WTC11 (cell line): ENCODE data around the gene KRT79. TPM values are rescaled to one million over a fixed set of nuclear protein-coding genes. Genes with fewer than 3 reads are reported as not detected.
A peak's percentile ranks its signal among the peaks of the same experiment; 100 is the strongest.

Source experiments
- ATAC-seq: fragments of 200-7000 bp; cut with Tn5 transposase; 2 replicates; pipeline ENCODE4 v1.10.0; 2021; ENCODE audit warnings: mild to moderate bottlenecking, moderate library complexity
- CTCF ChIA-PET: fragments of 300-600 bp; sonication (Branson Sonifier 250); formaldehyde crosslinking; loops from one replicate; lab custom pipeline; 2021; ENCODE audit warnings: antibody characterized with exemption; lab: Charles Lee
- POLR2A ChIA-PET: fragments of 350-600 bp; sonication (Branson Sonifier 250); formaldehyde crosslinking; loops from one replicate; lab custom pipeline; 2021; ENCODE audit warnings: antibody characterized with exemption; lab: Charles Lee
- DNase-seq: peaks from one replicate; pipeline ENCODE4 v3.0.0; 2021; ENCODE audit warnings: low spot score
- H3K27ac Mint-ChIP-seq: 2 replicates; pipeline ENCODE4 v1.8.0; 2021; ENCODE audit warnings: mixed read lengths
- H3K27me3 Mint-ChIP-seq: 2 replicates; pipeline ENCODE4 v1.8.0; 2021; ENCODE audit warnings: low read depth, mild to moderate bottlenecking, moderate library complexity, mixed read lengths
- H3K36me3 Mint-ChIP-seq: 2 replicates; pipeline ENCODE4 v1.8.0; 2021; ENCODE audit warnings: mixed read lengths
- H3K4me1 Mint-ChIP-seq: 2 replicates; pipeline ENCODE4 v1.8.0; 2022; ENCODE audit warnings: mixed read lengths
- H3K4me3 Mint-ChIP-seq: 2 replicates; pipeline ENCODE4 v1.8.0; 2021; ENCODE audit warnings: mild to moderate bottlenecking, moderate library complexity, mixed read lengths
- H3K9me3 Mint-ChIP-seq: 2 replicates; pipeline ENCODE4 v1.8.0; 2021; ENCODE audit warnings: mixed read lengths
- EMX1 ChIP-seq: fragments of 250-450 bp; sonication (Bioruptor Pico); IDR thresholded peaks from 2 replicates; pipeline ENCODE4 v1.8.0; 2021; ENCODE audit warnings: mild to moderate bottlenecking
- ESRRA ChIP-seq: sonication (generic); formaldehyde crosslinking; IDR thresholded peaks from 2 replicates; pipeline ENCODE4 v1.8.1; 2022; ENCODE audit warnings: mild to moderate bottlenecking, missing genetic modification reagents, borderline replicate concordance
- HMGA2 ChIP-seq: fragments of 250-450 bp; sonication (Bioruptor Pico); IDR thresholded peaks from 2 replicates; pipeline ENCODE4 v1.4.0; 2021; ENCODE audit warnings: mild to moderate bottlenecking, moderate library complexity
- KAT7 ChIP-seq: sonication (generic); formaldehyde crosslinking; IDR thresholded peaks from 2 replicates; pipeline ENCODE4 v1.8.1; 2023; ENCODE audit warnings: missing genetic modification reagents, mild to moderate bottlenecking, borderline replicate concordance
- MYBL2 ChIP-seq: sonication (generic); formaldehyde crosslinking; IDR thresholded peaks from 2 replicates; pipeline ENCODE4 v1.8.1; 2023; ENCODE audit warnings: mild to moderate bottlenecking, moderate library complexity, missing genetic modification reagents
- SOX15 ChIP-seq: fragments of 250-450 bp; sonication (Bioruptor Pico); IDR thresholded peaks from 2 replicates; pipeline ENCODE4 v1.9.0; 2021; ENCODE audit warnings: mild to moderate bottlenecking
- TEAD4 ChIP-seq: sonication (generic); formaldehyde crosslinking; IDR thresholded peaks from 2 replicates; pipeline ENCODE4 v1.8.0; 2022; ENCODE audit warnings: mild to moderate bottlenecking, missing genetic modification reagents
- ZNF263 ChIP-seq: sonication (generic); formaldehyde crosslinking; IDR thresholded peaks from 2 replicates; pipeline ENCODE4 v1.8.1; 2022; ENCODE audit warnings: low read depth, mild to moderate bottlenecking, moderate library complexity, missing genetic modification reagents
- ZNF317 ChIP-seq: sonication (generic); formaldehyde crosslinking; IDR thresholded peaks from 2 replicates; pipeline ENCODE4 v1.8.1; 2023; ENCODE audit warnings: low read depth, mild to moderate bottlenecking, moderate library complexity, missing genetic modification reagents, borderline replicate concordance
- total RNA-seq: library from RNA; stranded (reverse); gene quantifications from 3 replicates; pipeline ENCODE4 v1.2.3, GENCODE V29; 2021
- TF ChIP-seq, protein P1 (sequence below): fragments of 250-450 bp; sonication (Bioruptor Pico); IDR thresholded peaks from 2 replicates; pipeline ENCODE4 v1.8.0; 2021; ENCODE audit warnings: mild to moderate bottlenecking
- TF ChIP-seq, protein P2 (sequence below): sonication (generic); formaldehyde crosslinking; IDR thresholded peaks from 2 replicates; pipeline ENCODE4 v1.8.0; 2022; ENCODE audit warnings: mild to moderate bottlenecking, missing genetic modification reagents
- TF ChIP-seq, protein P3 (sequence below): sonication (generic); formaldehyde crosslinking; IDR thresholded peaks from 2 replicates; pipeline ENCODE4 v1.8.0; 2023; ENCODE audit warnings: missing genetic modification reagents
- TF ChIP-seq, protein P4 (sequence below): sonication (generic); formaldehyde crosslinking; IDR thresholded peaks from 2 replicates; pipeline ENCODE4 v1.8.1; 2023; ENCODE audit warnings: mild to moderate bottlenecking, moderate library complexity, missing genetic modification reagents
- TF ChIP-seq, protein P5 (sequence below): sonication (generic); formaldehyde crosslinking; IDR thresholded peaks from 2 replicates; pipeline ENCODE4 v1.8.1; 2022; ENCODE audit warnings: low read depth, mild to moderate bottlenecking, moderate library complexity, missing genetic modification reagents, borderline replicate concordance

KRT79 gene
- total RNA-seq, 1 experiment from 2014 or later: not detected

DNA sequence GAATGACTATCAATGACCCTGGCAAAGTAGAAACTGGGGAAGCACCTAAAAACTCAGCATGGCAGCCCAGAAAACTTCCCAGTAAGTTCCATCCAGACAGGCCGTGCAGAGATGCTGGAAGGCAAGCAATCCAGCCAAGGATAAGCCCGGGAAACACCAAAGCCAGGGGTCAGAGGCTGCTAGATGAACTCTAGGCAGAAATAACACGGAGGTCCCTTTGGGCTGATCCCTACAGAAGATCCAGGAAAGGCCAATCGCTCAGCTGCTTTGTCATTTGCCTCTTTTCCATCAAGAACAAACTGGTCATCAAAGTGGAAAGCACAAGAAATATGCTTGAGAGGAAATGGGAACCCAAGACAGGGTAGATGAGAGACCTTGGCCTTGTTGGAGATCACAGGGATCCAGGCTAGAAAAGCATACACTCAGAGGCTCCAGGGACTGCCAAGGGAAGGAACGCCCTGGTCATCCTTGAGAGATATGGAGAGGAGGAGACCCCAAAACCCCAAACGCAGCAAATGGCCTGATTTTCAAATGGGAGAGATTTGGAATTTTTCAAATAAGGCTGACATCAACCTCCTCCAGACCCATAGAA lies 6.5 kb downstream of the KRT79 start:
- CTCF ChIA-PET: interaction anchor here (1.5 to 2.2 kb wide), 2 partner anchors 38 to 43 kb away, joined by 4 to 5 read pairs; no protein-coding TSS in a partner anchor
- H3K27me3 Mint-ChIP-seq: no peaks in the 10 kb centered on the region; the same call in 1 of the 2 replicates
- no peak for DNase-seq

DNA sequence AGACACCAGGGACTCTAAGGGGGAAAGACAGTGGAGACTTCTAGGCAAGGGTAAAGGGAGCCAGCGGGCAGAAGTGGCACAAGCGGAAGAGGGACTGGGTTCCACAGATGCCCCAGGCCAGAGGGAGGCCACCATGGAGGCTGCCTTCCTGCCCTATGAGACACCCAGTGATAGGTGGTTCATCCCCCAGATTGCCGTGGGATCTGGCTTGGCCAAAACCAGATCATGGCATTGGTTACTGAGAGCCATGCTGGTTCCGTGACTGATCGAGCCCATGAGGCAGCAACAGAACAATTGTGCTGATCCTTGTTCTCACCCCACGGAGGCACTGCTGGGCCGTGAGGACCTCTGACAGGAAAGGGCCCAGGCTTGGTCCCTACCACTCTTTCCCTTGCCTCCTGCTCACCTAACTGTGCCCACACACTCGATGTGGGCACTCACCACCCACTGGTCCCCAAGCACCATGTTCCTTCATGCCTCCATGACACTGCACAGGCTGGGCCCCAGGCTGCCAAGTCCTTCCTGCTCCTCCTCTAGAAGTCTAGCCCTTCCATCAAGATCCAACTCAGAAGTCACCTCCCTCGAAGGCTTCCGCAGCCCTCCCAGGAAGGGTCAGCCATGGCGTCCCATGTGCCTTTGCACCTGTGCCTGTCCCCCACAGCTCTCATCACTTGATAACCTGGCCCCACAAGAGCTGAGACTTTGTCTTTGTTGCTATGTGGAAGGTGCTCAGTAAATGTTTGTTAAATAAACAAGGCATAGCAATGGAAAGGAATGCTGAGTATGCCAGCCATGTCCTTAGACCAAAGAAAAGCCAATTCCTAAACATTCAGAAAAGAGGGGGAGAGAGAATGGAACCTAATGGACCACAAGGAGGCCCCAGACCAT lies 7.3 kb downstream of the KRT79 start:
- ATAC-seq: peak; percentile 60
- ChIA-PET POLR2A (no interaction called here), CTCF (interaction anchor here (0.6 to 2.2 kb wide), 3 partner anchors 39 to 413 kb away, joined by 3 to 5 read pairs (median 4); no protein-coding TSS in a partner anchor)
- TF ChIP-seq TEAD4: peak; percentile 36; the same call in 1 of the 2 replicates
- TF ChIP-seq ZNF263 (CRISPR knock-in tag): no peak
- Mint-ChIP-seq H3K27me3 (no peaks in the 10 kb centered on the region; the same call in 1 of the 2 replicates), H3K4me3 (no peak overlapping the region), H3K4me1 (peaks cover 7% of the 10 kb centered on the region), H3K27ac (no peak overlapping the region), H3K9me3 (peaks cover 6% of the 10 kb centered on the region), H3K36me3 (no peaks in the 10 kb centered on the region)
- DNase-seq: no peak

More for the DNA sequence above, 6.5 kb downstream of the KRT79 start:
- Mint-ChIP-seq H3K4me3 (no peak overlapping the region), H3K9me3 (peaks cover 6% of the 10 kb centered on the region)
- POLR2A ChIA-PET: no interaction called here
- TF ChIP-seq, protein P1, sequence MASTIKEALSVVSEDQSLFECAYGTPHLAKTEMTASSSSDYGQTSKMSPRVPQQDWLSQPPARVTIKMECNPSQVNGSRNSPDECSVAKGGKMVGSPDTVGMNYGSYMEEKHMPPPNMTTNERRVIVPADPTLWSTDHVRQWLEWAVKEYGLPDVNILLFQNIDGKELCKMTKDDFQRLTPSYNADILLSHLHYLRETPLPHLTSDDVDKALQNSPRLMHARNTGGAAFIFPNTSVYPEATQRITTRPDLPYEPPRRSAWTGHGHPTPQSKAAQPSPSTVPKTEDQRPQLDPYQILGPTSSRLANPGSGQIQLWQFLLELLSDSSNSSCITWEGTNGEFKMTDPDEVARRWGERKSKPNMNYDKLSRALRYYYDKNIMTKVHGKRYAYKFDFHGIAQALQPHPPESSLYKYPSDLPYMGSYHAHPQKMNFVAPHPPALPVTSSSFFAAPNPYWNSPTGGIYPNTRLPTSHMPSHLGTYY: no peak
- TF ChIP-seq EMX1 (CRISPR knock-in tag) (no peak), HMGA2 (CRISPR knock-in tag) (no peak), MYBL2 (no peak), KAT7 (no peak), ESRRA (CRISPR knock-in tag) (no peak), SOX15 (no peak), ZNF317 (no peak), TEAD4 (no peak)
- TF ChIP-seq, protein P2, sequence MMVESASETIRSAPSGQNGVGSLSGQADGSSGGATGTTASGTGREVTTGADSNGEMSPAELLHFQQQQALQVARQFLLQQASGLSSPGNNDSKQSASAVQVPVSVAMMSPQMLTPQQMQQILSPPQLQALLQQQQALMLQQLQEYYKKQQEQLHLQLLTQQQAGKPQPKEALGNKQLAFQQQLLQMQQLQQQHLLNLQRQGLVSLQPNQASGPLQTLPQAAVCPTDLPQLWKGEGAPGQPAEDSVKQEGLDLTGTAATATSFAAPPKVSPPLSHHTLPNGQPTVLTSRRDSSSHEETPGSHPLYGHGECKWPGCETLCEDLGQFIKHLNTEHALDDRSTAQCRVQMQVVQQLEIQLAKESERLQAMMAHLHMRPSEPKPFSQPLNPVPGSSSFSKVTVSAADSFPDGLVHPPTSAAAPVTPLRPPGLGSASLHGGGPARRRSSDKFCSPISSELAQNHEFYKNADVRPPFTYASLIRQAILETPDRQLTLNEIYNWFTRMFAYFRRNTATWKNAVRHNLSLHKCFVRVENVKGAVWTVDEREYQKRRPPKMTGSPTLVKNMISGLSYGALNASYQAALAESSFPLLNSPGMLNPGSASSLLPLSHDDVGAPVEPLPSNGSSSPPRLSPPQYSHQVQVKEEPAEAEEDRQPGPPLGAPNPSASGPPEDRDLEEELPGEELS (CRISPR knock-in tag): no peak
- TF ChIP-seq, protein P3, sequence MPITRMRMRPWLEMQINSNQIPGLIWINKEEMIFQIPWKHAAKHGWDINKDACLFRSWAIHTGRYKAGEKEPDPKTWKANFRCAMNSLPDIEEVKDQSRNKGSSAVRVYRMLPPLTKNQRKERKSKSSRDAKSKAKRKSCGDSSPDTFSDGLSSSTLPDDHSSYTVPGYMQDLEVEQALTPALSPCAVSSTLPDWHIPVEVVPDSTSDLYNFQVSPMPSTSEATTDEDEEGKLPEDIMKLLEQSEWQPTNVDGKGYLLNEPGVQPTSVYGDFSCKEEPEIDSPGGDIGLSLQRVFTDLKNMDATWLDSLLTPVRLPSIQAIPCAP (CRISPR knock-in tag): no peak
- TF ChIP-seq, protein P4, sequence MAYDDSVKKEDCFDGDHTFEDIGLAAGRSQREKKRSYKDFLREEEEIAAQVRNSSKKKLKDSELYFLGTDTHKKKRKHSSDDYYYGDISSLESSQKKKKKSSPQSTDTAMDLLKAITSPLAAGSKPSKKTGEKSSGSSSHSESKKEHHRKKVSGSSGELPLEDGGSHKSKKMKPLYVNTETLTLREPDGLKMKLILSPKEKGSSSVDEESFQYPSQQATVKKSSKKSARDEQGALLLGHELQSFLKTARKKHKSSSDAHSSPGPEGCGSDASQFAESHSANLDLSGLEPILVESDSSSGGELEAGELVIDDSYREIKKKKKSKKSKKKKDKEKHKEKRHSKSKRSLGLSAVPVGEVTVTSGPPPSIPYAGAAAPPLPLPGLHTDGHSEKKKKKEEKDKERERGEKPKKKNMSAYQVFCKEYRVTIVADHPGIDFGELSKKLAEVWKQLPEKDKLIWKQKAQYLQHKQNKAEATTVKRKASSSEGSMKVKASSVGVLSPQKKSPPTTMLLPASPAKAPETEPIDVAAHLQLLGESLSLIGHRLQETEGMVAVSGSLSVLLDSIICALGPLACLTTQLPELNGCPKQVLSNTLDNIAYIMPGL: no peak
- TF ChIP-seq, protein P5, sequence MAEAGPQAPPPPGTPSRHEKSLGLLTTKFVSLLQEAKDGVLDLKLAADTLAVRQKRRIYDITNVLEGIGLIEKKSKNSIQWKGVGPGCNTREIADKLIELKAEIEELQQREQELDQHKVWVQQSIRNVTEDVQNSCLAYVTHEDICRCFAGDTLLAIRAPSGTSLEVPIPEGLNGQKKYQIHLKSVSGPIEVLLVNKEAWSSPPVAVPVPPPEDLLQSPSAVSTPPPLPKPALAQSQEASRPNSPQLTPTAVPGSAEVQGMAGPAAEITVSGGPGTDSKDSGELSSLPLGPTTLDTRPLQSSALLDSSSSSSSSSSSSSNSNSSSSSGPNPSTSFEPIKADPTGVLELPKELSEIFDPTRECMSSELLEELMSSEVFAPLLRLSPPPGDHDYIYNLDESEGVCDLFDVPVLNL (CRISPR knock-in tag): no peak
- TF ChIP-seq, all 79 proteins: peak for 0
- no peak; the same call in 1 of the 2 replicates for ATAC-seq
- Mint-ChIP-seq H3K27ac (no peak overlapping the region), H3K4me1 (peaks cover 7% of the 10 kb centered on the region), H3K36me3 (no peaks in the 10 kb centered on the region)
